ENCODE data around the gene ZNF850. TPM values are rescaled to one million over a fixed set of nuclear protein-coding genes. Genes with fewer than 3 reads are reported as not detected.
A peak's percentile ranks its signal among the peaks of the same experiment; 100 is the strongest.

The ZNF850 gene
- total and polyA plus RNA-seq, 2 of the 13 experiments (the other 11 are each of a cell fraction or from before 2014, with no cell fraction given), result 0.78 to 6.6 TPM

GRCh38 chr19:36685835-36686234 is 86.8 kb downstream of the ZNF850 start:
- in situ Hi-C loops (cut with HindIII; ENCODE audit: extremely low pct_ligation_motif_present, low pct_unique_long_range_greater_than_20kb) (no loop called here), intact Hi-C loops (cut with micrococcal nuclease; ENCODE audit: unreplicated experiment) (loop anchor here (2.0 to 5.0 kb wide), 3 partner anchors 19 to 151 kb away; partner anchors contain the start of genes ZNF461, ZNF529 and ZNF790)
- H3K4me1 ChIP-seq (ENCODE audit: insufficient read depth, low read length), result peaks cover 16% of the 10 kb centered on the region
- H3K79me2 ChIP-seq (ENCODE audit: insufficient read depth, low read length), result peaks cover 18% of the 10 kb centered on the region
- FAIRE-seq (no peak), ATAC-seq (no peak), DNase-seq (ENCODE audit: low spot score) (no peak)
- H3K4me2 ChIP-seq (ENCODE audit: low read depth, low read length), result peak overlapping the region; percentile 90
- H3K27me3 ChIP-seq (ENCODE audit: control insufficient read depth in 1 of 2, insufficient read depth in 2 of 2, low read length in 2 of 2), result peaks cover 0 to 3% of the 10 kb centered on the region in 2 experiments; a peak in 2 of 5 replicates
- H3K27ac ChIP-seq (ENCODE audit: extremely low read length, insufficient read depth, low read length), result no peak overlapping the region
- WGBS (ENCODE audit: low lambda C conversion rate), result 100% methylated on average over 2 of the region's 2 CpGs
- BruUV-seq (replicated peaks), result no TSS peak
- ChIA-PET CTCF (ENCODE audit: low intra/inter-chr PET ratio, low total read pairs) (no interaction called here), POLR2A (interaction anchor here (0.8 to 3.4 kb wide), 4 partner anchors 20 to 196 kb away, joined by 3 to 18 read pairs (median 9); partner anchors contain the start of genes ZNF260, ZNF461 and ZNF566)
- H3K4me3 ChIP-seq (replicated peaks in 1 of 3; ENCODE audit: insufficient read depth in 1 of 3, low read depth in 2 of 3, low read length in 3 of 3), result peak overlapping the region in 2 of 3 experiments; percentile 70 to 86; a peak in 3 of 6 replicates
- peak overlapping the region; percentile 85; the same call in 1 of the 2 replicates for H3K9ac ChIP-seq (ENCODE audit: insufficient read depth, low read depth, low read length)
- TF ChIP-seq ZFAT (CRISPR knock-in tag; conservative IDR thresholded peaks at IDR 0.05), result no peak
- H2AFZ ChIP-seq (ENCODE audit: low read length), result no peak overlapping the region
- no peaks in the 10 kb centered on the region for H4K20me1 ChIP-seq (ENCODE audit: insufficient read depth, low read length)
- H3K9me3 ChIP-seq (ENCODE audit: low read length), result peaks cover 12% of the 10 kb centered on the region; the same call in 1 of the 2 replicates
- peaks cover 4 to 15% of the 10 kb centered on the region in 2 experiments; a peak in 4 of 5 replicates for H3K36me3 ChIP-seq (replicated peaks in 1 of 2; ENCODE audit: control insufficient read depth in 1 of 2, insufficient read depth in 2 of 2, low read length in 2 of 2)

GRCh38 chr19:36679455-36679854 is 93.2 kb downstream of the ZNF850 start:
- Histone ChIP-seq H3K36me3 (replicated peaks in 1 of 2; ENCODE audit: control insufficient read depth in 1 of 2, insufficient read depth in 2 of 2, low read length in 2 of 2) (peaks cover 0 to 2% of the 10 kb centered on the region in 2 experiments; a peak in 2 of 5 replicates), H3K9ac (ENCODE audit: insufficient read depth, low read depth, low read length) (no peak overlapping the region), H3K4me3 (replicated peaks in 1 of 3; ENCODE audit: insufficient read depth in 1 of 3, low read depth in 2 of 3, low read length in 3 of 3) (no peak overlapping the region), H3K79me2 (ENCODE audit: insufficient read depth, low read length) (no peaks in the 10 kb centered on the region), H2AFZ (ENCODE audit: low read length) (no peak overlapping the region), H3K27me3 (ENCODE audit: control insufficient read depth in 1 of 2, insufficient read depth in 2 of 2, low read length in 2 of 2) (no peaks in the 10 kb centered on the region), H3K27ac (ENCODE audit: extremely low read length, insufficient read depth, low read length) (no peak overlapping the region), H3K4me2 (ENCODE audit: low read depth, low read length) (no peak overlapping the region), H4K20me1 (ENCODE audit: insufficient read depth, low read length) (no peaks in the 10 kb centered on the region), H3K9me3 (ENCODE audit: low read length) (peaks cover 26% of the 10 kb centered on the region), H3K4me1 (ENCODE audit: insufficient read depth, low read length) (no peaks in the 10 kb centered on the region)
- intact Hi-C loops (cut with micrococcal nuclease; ENCODE audit: unreplicated experiment), result no loop called here
- ATAC-seq (no peak), DNase-seq (ENCODE audit: low spot score) (no peak), FAIRE-seq (no peak)
- no TSS peak for BruUV-seq (replicated peaks)
- in situ Hi-C loops (cut with HindIII; ENCODE audit: extremely low pct_ligation_motif_present, low pct_unique_long_range_greater_than_20kb), result no loop called here
- TF ChIP-seq ZNF460 (CRISPR knock-in tag; IDR thresholded peaks at IDR 0.05; ENCODE audit: borderline replicate concordance), result no peak
- no peak for TF ChIP-seq ZNF580 (CRISPR knock-in tag; IDR thresholded peaks at IDR 0.05; ENCODE audit: borderline replicate concordance, low read depth)
- no peak for TF ChIP-seq ZNF496 (CRISPR knock-in tag; IDR thresholded peaks at IDR 0.05; ENCODE audit: insufficient replicate concordance)
- TF ChIP-seq, protein P1, sequence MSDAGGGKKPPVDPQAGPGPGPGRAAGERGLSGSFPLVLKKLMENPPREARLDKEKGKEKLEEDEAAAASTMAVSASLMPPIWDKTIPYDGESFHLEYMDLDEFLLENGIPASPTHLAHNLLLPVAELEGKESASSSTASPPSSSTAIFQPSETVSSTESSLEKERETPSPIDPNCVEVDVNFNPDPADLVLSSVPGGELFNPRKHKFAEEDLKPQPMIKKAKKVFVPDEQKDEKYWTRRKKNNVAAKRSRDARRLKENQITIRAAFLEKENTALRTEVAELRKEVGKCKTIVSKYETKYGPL (CRISPR knock-in tag; IDR thresholded peaks at IDR 0.05), result no peak
- no peak for TF ChIP-seq KLF12 (CRISPR knock-in tag; IDR thresholded peaks at IDR 0.05; ENCODE audit: borderline replicate concordance)
- ChIA-PET POLR2A (no interaction called here), CTCF (ENCODE audit: low intra/inter-chr PET ratio, low total read pairs) (no interaction called here)
